ENCODE data around the gene ITGB1BP1.
"Not testable (repeated sequence)": the region's sequence is repeated elsewhere in the genome, so short reads cannot be mapped to it uniquely, and the experiment has no call there.

Gene ITGB1BP1

DNA sequence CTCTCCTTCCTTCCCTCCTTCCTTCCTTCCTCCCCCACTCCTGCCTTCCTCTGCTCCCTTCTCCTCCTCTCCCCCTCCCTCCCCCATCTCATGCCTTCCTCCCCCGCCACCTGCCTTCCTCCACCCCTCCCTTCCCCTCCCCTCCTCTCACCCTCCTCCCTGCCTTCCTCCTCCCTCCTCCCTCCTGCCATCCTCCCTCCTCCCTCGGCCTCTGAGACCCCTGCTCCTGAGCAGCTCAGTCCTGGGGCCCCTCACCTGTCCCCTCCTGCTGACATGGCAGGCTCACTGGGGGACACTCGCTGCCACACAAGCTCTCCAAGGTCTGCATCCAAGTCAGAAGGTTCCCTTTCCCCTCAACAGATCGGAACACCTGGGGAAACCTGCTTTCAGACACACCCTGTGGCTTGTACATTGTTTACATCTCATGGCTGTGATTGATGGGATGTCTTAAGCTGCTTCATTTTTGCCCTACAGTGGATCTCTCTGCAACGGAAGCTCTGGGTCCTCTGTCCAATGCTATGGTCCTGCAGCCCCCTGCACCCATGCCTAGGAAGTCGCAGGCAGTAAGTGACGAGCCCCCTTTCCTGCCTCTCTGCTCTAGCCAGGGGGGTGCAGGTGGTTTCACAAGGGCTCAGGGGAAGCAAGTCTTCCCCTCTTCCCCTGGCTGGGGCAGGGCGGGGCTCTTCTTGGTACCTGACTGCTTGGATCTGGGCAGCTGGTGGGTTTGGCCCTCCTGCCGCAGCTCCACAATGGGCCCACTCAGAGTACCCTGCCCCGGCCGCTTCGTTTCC, 22.9 kb downstream of the ITGB1BP1 start:
- DNase-seq: no peak

DNA sequence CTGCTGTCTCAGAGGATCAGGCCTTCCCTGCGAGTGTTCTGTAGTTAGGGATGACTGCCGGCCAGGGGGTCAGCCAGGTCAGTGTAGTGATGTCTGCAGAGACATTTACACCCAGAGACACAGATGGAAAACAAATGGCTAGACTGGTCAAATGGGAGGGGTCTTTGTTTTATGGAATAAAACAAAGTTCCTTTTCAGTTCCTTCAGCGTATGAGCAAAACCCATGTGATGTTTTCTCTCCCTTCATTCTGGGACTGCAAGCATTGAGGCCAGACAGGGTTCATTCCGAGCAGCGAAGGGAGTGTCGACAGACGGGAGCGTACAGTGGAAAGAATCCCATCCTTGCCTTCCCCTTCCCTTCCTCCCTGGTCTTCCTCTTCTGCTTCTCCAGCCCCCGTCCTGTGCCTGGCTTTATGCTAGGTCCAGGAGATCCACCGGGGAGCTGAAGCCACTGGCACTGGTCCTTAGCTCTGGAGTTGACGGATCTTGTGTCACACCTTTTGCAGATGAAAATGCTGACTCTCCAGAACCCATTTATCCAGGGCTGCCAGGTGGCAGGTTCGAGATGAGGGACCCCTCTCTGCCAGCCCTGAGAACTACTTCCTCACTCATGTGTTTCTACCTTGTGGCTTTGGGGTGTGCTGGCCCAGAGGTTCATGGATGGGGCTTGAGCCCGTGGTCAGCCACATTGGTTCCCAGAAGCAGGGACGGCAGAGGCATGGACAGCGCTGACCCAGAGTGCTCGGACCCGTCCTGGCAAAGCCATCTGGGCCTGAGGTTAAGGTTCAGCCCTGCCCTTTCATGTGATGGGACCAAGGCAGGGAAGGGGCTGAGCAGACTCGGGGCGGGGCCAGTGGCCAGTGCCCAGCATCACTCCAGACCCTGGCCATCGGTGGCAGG, 24.2 kb downstream of the ITGB1BP1 start:
- no peak for DNase-seq

DNA sequence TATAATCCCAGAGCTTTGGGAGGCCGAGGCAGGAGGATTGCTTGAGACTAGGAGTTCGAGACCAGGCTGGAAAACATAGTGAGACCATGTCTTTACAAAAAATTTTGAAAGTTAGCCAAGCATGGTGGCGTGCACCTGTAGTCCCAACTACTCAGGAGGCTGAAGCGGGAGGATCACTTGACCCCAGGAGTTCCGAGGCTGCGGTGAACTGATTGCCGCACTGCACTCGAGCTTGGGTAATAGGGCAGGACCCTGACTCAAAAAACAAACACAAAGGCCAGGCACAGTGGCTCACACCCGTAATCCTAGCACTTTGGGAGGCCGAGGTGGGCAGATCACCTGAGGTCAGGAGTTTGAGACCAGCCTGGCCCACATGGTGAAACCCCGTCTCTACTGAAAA, 25.1 kb downstream of the ITGB1BP1 start:
- DNase-seq: not testable (repeated sequence)

DNA sequence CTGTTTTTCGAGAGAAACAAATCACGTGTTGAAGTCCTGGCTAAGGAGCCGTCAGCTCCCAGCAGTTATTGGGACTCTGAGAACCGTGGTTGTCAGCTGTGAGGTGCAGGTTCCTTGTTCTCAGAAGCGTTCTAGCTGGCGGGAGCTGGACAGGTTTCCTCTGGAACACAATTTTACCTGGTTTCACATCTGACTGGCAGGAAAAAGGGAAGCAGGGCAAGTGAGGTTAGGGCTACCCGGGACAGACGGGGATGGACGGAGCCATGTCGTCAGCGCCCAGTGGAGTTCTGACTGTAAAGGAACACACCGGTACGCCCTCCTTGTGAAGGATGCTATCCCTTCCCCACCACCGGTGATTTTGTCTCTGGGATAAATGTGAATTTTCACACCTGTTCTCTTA, 26.1 kb downstream of the ITGB1BP1 start:
- DNase-seq: no peak

DNA sequence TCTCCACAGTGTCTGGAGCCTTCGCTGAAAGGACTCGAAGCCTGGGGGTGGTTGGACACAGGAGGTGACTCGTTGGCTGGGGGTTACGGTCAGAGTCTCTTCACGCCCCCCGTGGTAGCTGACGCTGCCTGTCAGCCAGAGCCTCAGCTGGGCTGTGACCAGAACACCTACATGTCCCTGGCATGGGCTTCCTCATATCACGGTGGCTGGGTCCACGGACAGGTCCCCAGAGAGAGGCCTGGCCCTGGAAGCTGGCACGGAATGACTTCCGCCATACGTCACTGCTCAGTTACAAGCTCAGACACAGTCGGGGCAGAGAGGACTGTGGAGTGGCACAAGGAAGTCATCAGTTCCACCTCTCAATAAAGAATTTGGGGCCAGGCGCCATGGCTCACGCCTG, 28.5 kb downstream of the ITGB1BP1 start:
- no peak for DNase-seq

DNA sequence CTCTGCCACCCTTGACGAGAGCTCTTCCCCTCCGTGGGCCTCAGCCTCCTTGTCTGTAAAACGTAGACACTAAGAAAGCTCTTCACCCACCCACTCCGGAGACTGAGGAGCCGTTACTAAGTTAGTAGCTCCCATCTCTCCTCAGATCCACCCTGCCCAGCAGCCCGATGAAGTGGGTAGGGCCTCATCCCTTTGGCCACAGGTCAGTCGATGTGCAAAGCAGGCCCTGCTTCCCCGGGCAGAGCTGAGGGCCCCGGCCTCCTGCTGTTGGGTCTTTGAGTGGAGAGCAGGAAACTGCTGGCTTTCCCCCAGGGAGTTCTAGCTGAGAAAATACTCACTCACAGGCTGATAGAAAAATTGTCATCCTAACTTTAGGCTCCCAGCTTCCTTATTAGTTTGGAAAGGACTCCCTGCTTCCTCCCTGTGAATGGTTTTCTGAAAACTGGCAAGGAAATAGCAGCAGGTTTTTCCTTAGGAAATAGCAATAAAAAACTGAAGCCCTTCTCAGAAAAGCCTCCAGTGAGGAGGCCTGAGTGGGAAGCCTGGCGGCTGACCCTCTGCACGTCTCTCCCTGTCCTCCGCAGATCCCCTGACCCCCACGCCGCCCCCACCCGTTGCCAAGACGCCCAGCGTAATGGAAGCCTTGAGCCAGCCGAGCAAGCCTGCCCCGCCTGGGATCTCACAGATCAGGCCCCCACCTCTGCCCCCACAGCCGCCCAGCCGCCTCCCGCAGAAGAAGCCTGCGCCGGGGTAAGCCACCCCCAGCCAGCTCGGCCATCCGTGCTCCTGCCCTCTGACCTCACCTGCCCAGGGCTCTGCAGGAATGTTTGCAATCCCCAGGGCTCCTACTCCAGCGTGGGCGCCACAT, 30.2 kb downstream of the ITGB1BP1 start:
- DNase-seq: no peak

DNA sequence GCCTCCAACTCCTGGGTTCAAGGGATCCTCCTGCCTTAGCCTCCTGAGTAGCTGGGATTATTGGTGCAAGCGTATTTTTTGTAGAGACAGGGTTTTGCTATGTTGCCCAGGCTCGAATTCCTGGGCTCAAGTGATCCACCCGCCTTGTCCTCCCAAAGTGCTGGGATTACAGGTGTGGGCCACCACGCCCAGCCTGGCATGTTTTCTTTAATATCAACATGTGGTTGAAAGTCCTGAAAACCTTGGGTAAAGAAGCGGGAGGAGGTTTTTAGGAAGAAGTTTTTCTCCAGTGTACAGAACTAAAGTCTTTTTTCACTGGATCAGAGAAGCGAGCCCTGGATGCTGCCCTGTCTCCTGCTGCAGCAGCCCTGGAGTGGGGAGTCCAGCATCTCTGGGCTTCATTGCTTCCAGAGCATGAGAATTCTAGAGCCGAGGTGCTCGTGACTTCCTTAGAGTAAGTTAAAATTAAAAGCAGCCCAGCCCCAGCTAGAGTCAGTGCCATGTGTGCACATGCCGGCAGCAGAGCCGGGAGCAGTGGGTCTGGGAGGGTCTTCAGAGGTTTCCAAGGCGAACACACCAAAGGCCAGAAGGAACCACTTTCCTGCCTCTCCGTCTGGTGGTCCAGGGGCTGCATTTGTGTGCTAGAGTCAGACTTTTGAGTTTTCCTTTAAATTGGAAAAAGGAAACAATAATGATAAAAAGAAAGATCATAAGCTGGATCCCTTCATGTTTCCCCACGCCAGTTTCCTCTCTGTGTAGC, 31.2 kb downstream of the ITGB1BP1 start:
- no peak for DNase-seq

DNA sequence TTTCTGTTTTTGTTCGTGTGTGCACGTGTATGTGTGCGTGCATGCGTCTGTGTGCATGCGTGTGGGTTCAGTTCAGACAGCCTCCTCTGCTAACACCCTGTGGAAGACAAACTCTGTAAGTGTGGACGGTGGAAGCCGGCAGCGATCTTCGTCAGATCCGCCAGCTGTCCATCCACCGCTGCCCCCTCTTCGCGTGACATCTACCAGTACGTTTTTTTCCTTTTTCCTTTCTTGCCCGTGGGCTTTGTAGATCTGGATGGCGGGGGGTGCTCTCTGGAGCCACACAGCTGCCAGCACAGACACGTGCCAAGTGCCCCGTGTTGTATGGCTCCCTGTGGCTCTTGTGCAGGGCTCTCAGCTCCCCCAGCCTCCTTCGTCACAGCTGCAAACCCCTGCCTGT, 32.3 kb downstream of the ITGB1BP1 start:
- DNase-seq: no peak

DNA sequence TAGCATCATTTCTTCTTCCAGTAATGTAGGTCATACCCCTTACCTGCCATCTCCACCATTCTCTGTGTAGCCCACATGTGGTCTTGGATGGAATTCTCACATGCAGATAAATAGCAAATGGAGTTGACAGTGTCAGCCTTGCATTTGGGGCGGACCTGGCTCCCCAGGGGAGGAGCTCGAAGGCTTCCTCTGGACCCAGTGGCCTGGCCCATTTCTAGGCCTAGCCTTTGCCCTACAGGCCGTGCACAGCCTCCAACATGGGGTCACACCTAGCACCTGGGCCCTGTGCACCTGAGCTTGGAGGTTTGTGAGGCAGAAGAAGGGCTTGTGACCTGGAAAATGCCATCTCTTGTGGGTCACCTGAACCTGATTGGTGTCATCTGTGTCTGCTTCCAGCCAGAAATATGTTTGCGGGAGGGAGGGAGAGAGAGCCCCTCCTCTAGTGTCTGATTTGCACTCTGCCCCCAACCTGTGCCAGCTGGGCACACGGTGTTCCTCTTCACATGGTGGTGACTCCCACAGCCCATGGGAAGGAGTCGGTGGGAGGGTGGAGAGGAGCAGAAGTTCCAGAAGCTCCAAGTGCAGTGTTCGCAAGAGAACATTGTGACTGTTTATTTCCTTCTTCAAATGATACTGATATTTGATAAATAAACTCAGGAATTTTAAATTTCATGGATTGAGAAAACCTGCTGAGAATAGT, 33.0 kb downstream of the ITGB1BP1 start:
- no peak for DNase-seq

DNA sequence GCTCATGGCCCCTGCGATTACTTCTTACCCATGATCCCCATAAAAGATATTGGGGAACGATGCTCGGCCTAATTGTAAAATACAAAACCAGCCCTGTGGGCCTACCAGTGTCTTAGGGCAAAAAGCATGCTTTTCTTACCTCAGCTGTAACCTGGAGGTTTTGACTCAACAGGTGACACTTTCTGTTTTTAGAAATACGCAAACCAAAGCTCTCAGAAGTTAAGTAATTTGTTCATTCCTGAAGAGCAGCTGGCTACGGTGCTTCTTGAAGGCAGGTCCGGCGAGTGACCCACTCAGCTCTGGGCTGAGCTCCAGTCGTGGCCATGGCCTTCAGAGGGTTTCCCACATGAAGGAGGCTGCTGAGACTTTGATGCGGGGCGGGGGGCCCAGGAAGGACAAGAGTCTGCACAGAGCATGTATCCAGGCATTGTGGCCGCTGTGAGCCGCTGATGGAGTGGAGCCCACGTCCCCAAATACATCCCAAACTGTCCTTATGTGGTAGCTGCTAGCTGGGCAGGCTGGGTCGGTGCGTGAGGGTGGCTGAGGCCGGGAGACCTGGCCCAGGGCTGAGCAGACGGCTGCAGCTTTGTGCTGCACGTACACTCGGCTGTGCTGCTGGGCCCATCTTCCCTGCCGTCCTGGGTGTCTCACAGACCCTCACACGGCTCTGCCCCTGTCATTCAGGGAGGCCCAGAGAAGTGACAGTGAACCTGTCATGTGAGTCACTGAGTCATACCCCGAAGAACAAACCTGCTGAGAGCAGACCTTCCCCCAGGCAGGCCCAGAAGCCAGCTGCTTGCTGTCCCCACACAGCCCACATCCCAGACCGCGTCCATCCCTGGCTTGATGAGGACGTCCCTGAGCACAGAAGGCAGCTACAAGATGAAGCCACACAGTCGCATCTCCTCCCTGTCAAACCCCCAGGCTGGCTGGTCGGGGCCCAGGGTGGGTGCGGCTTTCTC, 34.1 kb downstream of the ITGB1BP1 start:
- no peak for DNase-seq

DNA sequence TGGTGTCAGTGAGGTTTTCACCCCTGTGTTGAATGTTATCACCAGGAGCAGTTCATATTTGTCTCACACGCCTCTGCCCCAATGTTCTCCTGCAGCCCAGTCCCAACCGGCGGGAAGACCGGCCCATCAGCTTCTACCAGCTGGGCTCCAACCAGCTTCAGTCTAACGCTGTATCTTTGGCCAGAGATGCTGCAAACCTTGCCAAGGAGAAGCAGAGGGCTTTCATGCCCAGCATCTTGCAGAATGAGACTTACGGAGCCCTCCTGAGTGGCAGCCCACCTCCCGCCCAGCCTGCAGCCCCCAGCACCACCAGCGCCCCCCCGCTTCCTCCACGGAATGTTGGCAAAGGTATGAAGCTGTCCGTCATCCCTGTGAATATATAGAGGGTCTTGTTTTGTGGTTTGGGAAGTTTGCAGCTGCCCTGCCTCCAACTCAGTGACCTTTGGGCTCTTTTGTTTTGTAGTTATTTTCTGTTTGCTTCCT, 35.1 kb downstream of the ITGB1BP1 start:
- no peak for DNase-seq

DNA sequence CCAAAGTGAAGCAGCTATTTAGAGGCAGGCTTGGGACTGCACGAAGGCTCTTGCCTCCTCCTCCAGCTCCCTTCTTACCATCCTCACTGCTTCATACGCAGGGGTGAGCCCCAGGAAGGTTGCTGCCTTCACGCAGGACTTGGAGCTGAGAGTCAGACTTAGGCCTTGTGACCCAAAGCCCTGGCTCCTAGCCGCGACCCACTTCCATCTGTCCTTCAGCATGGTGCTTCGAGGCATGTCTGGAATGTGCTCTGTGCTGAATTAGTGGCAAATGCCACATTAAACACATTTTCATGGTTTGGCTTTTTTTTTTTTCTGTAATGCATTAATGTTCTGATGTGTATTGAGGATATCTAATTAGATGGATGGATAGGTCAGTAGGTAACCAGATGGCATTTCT, 37.5 kb downstream of the ITGB1BP1 start:
- no peak for DNase-seq

DNA sequence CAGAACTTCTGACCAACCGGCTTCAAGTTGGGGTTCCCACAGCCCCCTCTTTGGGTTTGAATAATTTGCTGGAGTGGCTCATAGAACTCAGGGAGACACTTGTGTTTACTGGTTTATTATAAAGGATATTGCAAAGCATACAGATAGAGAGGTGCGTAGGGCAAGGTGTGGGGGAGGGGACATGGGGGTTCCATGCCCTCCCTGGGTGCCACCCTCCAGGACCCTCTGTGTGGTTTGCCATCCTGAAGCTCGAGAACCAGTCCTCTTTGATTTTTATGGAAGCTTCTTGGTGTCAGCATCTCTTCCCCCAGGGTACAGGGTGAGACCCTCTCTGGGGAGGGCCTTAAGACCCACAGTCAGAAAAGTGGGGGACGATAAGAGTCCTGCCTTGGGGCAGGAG, 38.8 kb downstream of the ITGB1BP1 start:
- DNase-seq: no peak

DNA sequence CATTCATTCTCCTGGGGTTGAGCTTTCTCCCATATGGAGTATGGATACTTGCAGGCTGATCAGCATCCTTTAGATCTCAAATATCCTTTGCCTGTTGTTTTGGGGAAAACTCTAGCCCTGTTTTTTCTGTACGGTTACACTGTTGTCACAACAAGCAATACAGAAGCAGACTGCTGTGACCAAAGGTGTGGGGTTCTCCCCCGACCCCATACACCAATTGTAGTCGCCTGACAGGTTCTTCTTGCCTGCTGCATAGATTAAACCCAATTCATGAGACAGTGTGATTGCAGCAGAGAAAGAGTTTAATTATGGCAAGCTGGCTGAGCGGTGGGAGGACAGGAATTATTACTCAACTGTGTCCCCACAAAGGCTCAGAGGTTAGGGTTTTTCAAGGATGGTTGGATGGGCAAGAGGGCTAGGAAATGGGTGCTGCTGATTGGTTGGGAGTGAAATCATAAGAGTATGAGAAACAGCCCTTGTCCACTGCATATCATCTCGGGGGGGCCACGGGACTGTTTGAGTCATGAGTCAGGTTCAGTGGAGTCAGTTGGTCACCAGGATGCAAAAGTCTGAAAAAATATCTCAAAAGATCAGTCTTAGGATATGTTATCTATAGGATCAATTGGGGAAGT, 40.6 kb downstream of the ITGB1BP1 start:
- DNase-seq: no peak

DNA sequence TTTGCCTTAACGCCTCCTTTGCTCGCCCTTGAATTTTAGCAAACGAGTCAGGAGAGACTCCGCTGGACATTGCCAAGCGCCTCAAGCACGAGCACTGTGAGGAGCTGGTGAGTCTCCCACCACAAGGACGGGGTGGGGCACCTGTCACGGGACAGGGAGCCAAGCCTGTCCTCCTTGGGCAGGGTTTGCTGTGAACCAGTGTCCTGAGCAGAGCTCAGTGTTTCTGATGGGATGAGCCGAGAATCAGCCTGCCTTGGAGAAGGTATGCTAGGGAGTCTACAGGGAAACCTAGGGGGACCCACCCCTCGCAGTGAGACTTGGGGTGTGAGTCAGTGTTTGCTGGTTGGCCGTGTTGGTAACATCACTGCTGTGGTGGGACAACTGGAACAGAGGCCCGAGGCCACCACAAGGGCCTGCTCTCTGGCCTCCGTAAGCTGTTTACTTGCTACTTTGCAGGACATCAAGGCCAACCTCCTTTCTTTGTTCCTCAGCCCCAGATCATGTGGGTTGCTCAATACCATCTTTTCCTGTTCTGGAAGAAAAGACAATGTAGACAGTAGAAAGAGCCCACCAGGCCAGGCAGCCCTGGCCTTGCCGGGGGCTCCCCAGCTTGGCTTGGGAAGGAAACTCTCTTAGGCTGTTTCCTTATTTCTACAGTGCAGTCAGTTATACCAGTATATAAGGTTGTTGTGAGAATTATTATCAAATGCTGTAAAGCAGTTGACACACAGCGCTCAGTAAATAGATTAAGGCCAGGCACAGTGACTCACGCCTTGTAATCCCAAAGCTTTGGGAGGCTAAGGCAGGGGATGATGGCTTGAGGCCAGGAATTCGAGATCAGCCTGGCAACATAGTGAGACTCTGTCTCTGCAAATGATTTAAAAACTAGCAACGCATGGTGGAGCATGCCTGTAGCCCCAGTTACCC, 42.4 kb downstream of the ITGB1BP1 start:
- no peak for DNase-seq

DNA sequence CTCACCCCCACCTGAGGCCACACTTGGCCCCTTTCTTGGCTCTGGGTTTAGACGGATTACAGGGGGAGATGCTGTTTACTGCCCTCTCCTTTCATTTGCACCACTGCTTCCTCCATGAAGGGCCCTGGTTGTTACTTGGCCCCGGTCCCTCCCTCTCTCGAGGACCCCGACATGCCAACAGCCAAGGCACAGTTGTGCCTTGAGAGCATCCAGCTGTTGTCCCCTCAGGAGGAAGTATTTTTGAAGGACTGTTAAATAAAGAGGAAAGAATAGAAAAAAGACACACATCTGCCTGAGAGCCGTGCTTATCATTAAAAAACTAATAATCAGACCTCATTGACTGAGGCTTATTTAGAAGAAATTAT, 44.0 kb downstream of the ITGB1BP1 start:
- DNase-seq: no peak

DNA sequence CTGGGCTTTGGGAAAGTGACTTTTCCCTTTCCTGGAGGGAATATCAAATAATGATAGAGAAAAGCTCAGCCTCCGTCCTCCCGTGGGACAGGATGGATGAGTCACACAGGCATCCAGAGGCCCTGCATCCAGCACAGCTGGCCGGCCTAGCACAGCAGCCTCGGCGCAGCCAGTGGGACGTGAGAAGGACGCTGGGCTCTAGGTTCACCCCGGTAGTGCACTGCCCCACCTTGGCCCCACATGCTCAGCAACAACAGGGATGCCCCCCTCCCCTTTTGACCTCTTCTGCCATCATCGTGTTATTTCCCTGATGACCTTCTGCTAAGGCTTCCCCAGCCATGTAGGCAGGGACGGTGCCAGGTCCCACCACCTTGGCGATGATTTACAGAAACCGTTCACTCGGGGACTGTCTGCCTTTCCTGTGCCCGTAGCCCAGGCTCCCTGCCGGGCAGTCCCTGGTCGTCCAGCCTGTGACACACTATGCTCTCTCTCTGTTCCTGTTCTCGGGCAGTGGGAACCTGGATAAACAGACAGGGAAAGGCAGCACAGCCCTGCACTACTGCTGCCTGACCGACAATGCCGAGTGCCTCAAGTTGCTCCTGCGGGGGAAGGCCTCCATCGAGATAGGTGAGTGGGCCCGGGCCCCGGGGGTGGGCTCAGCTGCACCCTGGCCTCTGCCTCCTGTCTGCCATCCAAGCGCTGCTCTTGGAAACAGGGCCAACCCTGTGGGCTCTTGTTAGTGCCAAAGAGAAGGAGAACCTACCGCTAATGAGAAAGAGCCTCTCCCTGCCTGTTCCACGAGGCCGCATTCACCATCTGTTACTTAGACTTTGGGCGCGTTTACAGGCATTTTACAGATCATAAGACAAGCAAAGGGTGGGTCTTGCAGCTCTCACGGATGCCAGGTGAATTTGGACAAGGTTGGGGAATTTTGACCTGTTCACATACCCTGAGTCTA, 44.6 kb downstream of the ITGB1BP1 start:
- no peak for DNase-seq
